ENCODE measurements around the gene STAT1.

Gene STAT1

GRCh38 chr2:191012346-191012745 lies 1.6 kb downstream of the STAT1 start:
- Histone ChIP-seq H3K79me2 (ENCODE audit: low read length) (peaks cover 17% of the 10 kb centered on the region), H3K27ac (ENCODE audit: low read length) (no peak overlapping the region), H3K4me1 (ENCODE audit: low read length) (peaks cover 23% of the 10 kb centered on the region), H3K4me3 (ENCODE audit: low read length) (no peak overlapping the region), H3K27me3 (ENCODE audit: low read depth, low read length) (no peaks in the 10 kb centered on the region), H3K36me3 (replicated peaks; ENCODE audit: low read depth, low read length) (peaks cover 24% of the 10 kb centered on the region), H2AFZ (ENCODE audit: low read depth, low read length) (no peak overlapping the region), H3K9me3 (ENCODE audit: insufficient read depth, low read length) (no peaks in the 10 kb centered on the region), H3K4me2 (ENCODE audit: low read length) (no peak overlapping the region), H4K20me1 (ENCODE audit: insufficient read depth, low read length) (no peaks in the 10 kb centered on the region), H3K9ac (ENCODE audit: low read length) (no peak overlapping the region)
- TF ChIP-seq EZH2phosphoT487 (IDR thresholded peaks at IDR 0.05; ENCODE audit: low read depth) = no peak
- no peak for TF ChIP-seq CTCF (IDR thresholded peaks at IDR 0.05; ENCODE audit: low read depth, low read length)

DNA sequence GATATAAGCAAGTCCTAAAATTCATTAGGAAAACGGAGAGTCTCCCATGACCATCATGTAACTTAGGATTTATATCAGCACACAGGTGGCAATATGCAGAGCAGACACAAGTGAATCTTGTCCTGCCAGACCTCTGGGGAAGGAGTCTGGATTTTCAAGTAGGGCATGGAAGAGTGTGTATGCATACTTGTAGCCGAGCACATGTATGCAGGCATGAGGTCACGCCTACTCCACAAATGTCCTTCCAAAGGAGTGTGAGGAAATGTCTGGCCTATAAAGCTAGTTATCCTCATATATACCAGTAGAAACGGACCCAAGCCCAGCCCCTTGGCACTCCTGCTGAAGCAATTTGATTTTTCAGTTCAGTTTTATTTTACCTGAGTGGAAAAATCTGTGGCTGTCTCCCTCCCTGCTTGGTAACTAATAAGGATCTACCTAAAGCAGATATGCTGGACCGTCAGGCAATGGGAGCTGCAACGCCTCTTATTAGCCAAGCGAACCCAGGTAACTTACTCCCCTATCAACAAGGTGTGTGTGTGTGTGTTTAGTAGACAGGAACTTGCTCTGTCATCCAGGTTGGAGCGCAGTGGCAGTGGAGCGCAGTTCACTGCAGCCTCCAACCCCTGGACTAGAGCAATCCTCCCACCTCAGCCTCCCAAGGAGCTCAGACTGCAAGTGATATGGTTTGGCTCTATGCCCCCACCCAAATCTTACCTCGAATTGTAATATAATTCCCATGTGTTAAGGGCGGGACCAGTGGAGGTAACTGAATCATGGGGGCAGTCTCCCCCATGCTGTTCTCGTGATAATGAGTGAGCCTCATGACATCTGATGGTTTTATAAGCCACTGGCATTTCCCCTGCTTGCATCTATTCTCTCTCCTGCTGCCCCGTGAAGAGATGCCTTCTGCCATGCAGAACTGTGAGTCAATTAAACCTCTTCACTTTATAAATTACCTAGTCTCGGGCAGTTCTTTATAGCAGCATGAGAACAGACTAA lies 2.8 kb downstream of the STAT1 start:
- Histone ChIP-seq H3K4me2 (ENCODE audit: low read length) (no peak overlapping the region), H3K79me2 (ENCODE audit: low read length) (peaks cover 17% of the 10 kb centered on the region), H3K4me3 (ENCODE audit: low read length) (no peak overlapping the region), H2AFZ (ENCODE audit: low read depth, low read length) (no peak overlapping the region), H3K27me3 (ENCODE audit: low read depth, low read length) (no peaks in the 10 kb centered on the region), H3K9ac (ENCODE audit: low read length) (no peak overlapping the region), H4K20me1 (ENCODE audit: insufficient read depth, low read length) (no peaks in the 10 kb centered on the region), H3K27ac (ENCODE audit: low read length) (no peak overlapping the region), H3K36me3 (replicated peaks; ENCODE audit: low read depth, low read length) (peaks cover 35% of the 10 kb centered on the region), H3K4me1 (ENCODE audit: low read length) (peaks cover 23% of the 10 kb centered on the region), H3K9me3 (ENCODE audit: insufficient read depth, low read length) (no peaks in the 10 kb centered on the region)
- TF ChIP-seq EZH2phosphoT487 (IDR thresholded peaks at IDR 0.05; ENCODE audit: low read depth) (no peak), CTCF (IDR thresholded peaks at IDR 0.05; ENCODE audit: low read depth, low read length) (no peak)

DNA sequence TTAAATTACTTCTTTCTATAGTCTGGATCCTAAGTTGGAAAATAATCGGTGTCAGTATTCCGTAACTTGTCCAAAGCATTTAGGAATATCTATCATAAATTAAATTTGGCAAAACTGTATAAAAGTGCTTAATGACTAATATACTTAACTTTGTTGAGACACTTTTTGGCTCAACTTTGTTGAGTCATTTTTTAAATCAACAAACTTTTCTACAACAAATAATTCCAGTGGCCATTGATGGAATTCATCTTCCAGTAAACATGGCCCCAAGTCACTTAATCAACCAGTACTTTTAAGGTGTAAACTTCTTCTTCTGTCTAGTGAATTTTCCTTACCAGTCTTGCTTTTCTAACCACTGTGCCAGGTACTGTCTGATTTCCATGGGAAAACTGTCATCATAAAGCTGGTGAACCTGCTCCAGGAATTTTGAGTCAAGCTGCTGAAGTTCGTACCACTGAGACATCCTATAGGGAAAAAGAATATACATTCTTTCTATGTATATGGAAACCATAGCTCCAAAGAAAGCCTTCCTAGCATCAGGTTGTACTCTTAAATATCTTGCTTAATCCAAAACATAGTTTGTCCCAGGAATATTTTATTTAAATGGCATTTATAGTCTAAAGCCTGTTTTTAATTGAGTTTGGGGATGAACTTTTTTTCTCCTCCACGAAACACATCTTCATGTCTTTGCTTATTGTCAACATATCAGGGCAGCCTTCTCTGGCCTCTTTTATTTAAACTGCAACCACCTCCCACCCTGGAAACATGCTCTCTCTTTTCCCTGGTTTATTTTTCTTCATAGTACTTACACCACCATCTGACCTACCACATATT lies 4.2 kb downstream of the STAT1 start:
- no peak overlapping the region for H3K4me3 ChIP-seq (ENCODE audit: low read length)
- no peaks in the 10 kb centered on the region for H3K9me3 ChIP-seq (ENCODE audit: insufficient read depth, low read length)
- no peak overlapping the region for H3K4me2 ChIP-seq (ENCODE audit: low read length)
- H3K4me1 ChIP-seq (ENCODE audit: low read length) = peaks cover 13% of the 10 kb centered on the region
- H3K79me2 ChIP-seq (ENCODE audit: low read length) = peaks cover 17% of the 10 kb centered on the region
- H3K9ac ChIP-seq (ENCODE audit: low read length) = no peak overlapping the region
- H3K36me3 ChIP-seq (replicated peaks; ENCODE audit: low read depth, low read length) = peaks cover 48% of the 10 kb centered on the region
- no peak overlapping the region for H2AFZ ChIP-seq (ENCODE audit: low read depth, low read length)
- no peaks in the 10 kb centered on the region for H4K20me1 ChIP-seq (ENCODE audit: insufficient read depth, low read length)
- TF ChIP-seq EZH2phosphoT487 (IDR thresholded peaks at IDR 0.05; ENCODE audit: low read depth) (no peak), CTCF (IDR thresholded peaks at IDR 0.05; ENCODE audit: low read depth, low read length) (no peak)
- no peak overlapping the region for H3K27ac ChIP-seq (ENCODE audit: low read length)
- H3K27me3 ChIP-seq (ENCODE audit: low read depth, low read length) = no peaks in the 10 kb centered on the region

DNA sequence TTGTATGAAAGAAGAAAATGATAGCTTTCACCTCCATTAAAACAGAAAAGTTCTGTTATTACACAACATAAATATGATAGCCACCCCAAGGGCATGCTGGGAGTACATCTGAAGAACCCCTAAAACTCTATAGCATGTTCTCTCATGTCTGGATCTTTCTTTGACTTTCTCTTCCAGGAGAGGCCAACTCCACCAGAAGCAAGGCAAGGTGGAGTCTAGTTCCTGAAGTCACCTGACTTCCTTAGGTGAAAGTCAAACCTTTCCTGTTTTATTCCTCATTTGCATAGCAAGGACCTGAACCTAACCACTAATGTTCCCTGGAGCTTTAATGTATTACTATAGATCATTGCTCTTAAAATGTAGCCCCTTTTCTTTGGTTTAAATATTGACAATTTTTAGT lies 5.7 kb downstream of the STAT1 start:
- peaks cover 63% of the 10 kb centered on the region for H3K36me3 ChIP-seq (replicated peaks; ENCODE audit: low read depth, low read length)
- no peaks in the 10 kb centered on the region for H4K20me1 ChIP-seq (ENCODE audit: insufficient read depth, low read length)
- H3K27me3 ChIP-seq (ENCODE audit: low read depth, low read length) = no peaks in the 10 kb centered on the region
- peaks cover 8% of the 10 kb centered on the region for H3K4me1 ChIP-seq (ENCODE audit: low read length)
- H3K27ac ChIP-seq (ENCODE audit: low read length) = no peak overlapping the region
- no peak overlapping the region for H3K4me3 ChIP-seq (ENCODE audit: low read length)
- H3K9ac ChIP-seq (ENCODE audit: low read length) = no peak overlapping the region
- no peaks in the 10 kb centered on the region for H3K9me3 ChIP-seq (ENCODE audit: insufficient read depth, low read length)
- TF ChIP-seq CTCF (IDR thresholded peaks at IDR 0.05; ENCODE audit: low read depth, low read length) (no peak), EZH2phosphoT487 (IDR thresholded peaks at IDR 0.05; ENCODE audit: low read depth) (no peak)
- H2AFZ ChIP-seq (ENCODE audit: low read depth, low read length) = no peak overlapping the region
- H3K4me2 ChIP-seq (ENCODE audit: low read length) = no peak overlapping the region
- H3K79me2 ChIP-seq (ENCODE audit: low read length) = peaks cover 11% of the 10 kb centered on the region
